Measurements from ENCODE around the gene LRCH1. TPM values are rescaled to one million over a fixed set of nuclear protein-coding genes. Genes with fewer than 3 reads are reported as not detected.

The LRCH1 gene
- total RNA-seq, 4 donors from 2014 or later = 5.0 to 20.4 (median 7.4) TPM

GRCh38 chr13:46609052-46609451, 56.1 kb downstream of the LRCH1 start:
- no peaks in the 10 kb centered on the region for H3K36me3 ChIP-seq
- 78 to 81% methylated on average over 4 of the region's 4 CpGs for WGBS, 2 donors
- H3K4me1 ChIP-seq = peaks cover 0 to 59% (median 20%) of the 10 kb centered on the region in 3 donors
- H3K27me3 ChIP-seq = no peaks in the 10 kb centered on the region
- H3K27ac ChIP-seq = no peak overlapping the region
- intact Hi-C loops (cut with DNase I) = no loop called here
- no peak for DNase-seq
- no peak for TF ChIP-seq POLR2A (IDR thresholded peaks at IDR 0.05)
- no peak for TF ChIP-seq CTCF (IDR thresholded peaks at IDR 0.05)
- no peak overlapping the region for H3K4me3 ChIP-seq
- H3K9me3 ChIP-seq = no peaks in the 10 kb centered on the region

GRCh38 chr13:46609726-46610125, 56.8 kb downstream of the LRCH1 start:
- TF ChIP-seq CTCF (IDR thresholded peaks at IDR 0.05) (no peak), POLR2A (IDR thresholded peaks at IDR 0.05) (no peak)
- Histone ChIP-seq H3K4me3 (no peak overlapping the region), H3K36me3 (no peaks in the 10 kb centered on the region), H3K27ac (no peak overlapping the region), H3K4me1 (peaks cover 0 to 58% (median 19%) of the 10 kb centered on the region in 3 donors), H3K27me3 (no peaks in the 10 kb centered on the region), H3K9me3 (no peaks in the 10 kb centered on the region)
- 88% methylated on average over 6 of the region's 6 CpGs for WGBS, 2 donors
- intact Hi-C loops (cut with DNase I) = no loop called here
- DNase-seq = no peak

- intact Hi-C loops (cut with DNase I) = no loop called here
- 71 to 85% methylated on average over 3 of the region's 3 CpGs for WGBS, 2 donors
- H3K4me1 ChIP-seq = peaks cover 0 to 43% (median 26%) of the 10 kb centered on the region in 3 donors
Observed at GRCh38 chr13:46612267-46612666, 59.3 kb downstream of the LRCH1 start.

GRCh38 chr13:46613409-46614049, 60.6 kb downstream of the LRCH1 start:
- Histone ChIP-seq H3K36me3 (no peaks in the 10 kb centered on the region), H3K27ac (peak overlapping the region in 2 of 4 donors; percentile 60 to 83), H3K27me3 (no peaks in the 10 kb centered on the region), H3K9me3 (no peaks in the 10 kb centered on the region), H3K4me1 (peaks cover 0 to 31% (median 16%) of the 10 kb centered on the region in 3 donors), H3K4me3 (no peak overlapping the region)
- TF ChIP-seq CTCF (IDR thresholded peaks at IDR 0.05) = no peak
- no peak for TF ChIP-seq POLR2A (IDR thresholded peaks at IDR 0.05)
- intact Hi-C loops (cut with DNase I) = no loop called here
- 91% methylated on average over 8 of the region's 8 CpGs for WGBS, 2 donors
- DNase-seq = no peak

More at GRCh38 chr13:46612267-46612666, 59.3 kb downstream of the LRCH1 start:
- no peak for TF ChIP-seq CTCF (IDR thresholded peaks at IDR 0.05)
- TF ChIP-seq POLR2A (IDR thresholded peaks at IDR 0.05) = no peak
- Histone ChIP-seq H3K4me3 (no peak overlapping the region), H3K36me3 (no peaks in the 10 kb centered on the region), H3K27ac (no peak overlapping the region), H3K27me3 (no peaks in the 10 kb centered on the region), H3K9me3 (no peaks in the 10 kb centered on the region)
- DNase-seq = no peak

- no peaks in the 10 kb centered on the region for H3K36me3 ChIP-seq
- H3K27me3 ChIP-seq = no peaks in the 10 kb centered on the region
- H3K9me3 ChIP-seq = no peaks in the 10 kb centered on the region
- WGBS, 2 donors = 33 to 47% methylated on average over 7 of the region's 7 CpGs
- peaks cover 0 to 24% (median 16%) of the 10 kb centered on the region in 3 donors for H3K4me1 ChIP-seq
- H3K27ac ChIP-seq = peak overlapping the region in 3 of 4 donors; percentile 60 to 88 (median 83)
- TF ChIP-seq CTCF (IDR thresholded peaks at IDR 0.05) (peak in 2 of 6 experiments; percentile 17 to 20), POLR2A (IDR thresholded peaks at IDR 0.05) (no peak)
- no peak for DNase-seq
- intact Hi-C loops (cut with DNase I) = no loop called here
- no peak overlapping the region for H3K4me3 ChIP-seq
Observed at GRCh38 chr13:46614582-46614981, 61.6 kb downstream of the LRCH1 start.
